GM21717 (cell line): Measurements from ENCODE around the gene NPRL2.

Source experiments
- ATAC-seq: cut with Tn5 transposase; IDR thresholded peaks from one replicate; pipeline ENCODE4 v1.9.1; 2021; ENCODE audit warnings: mild to moderate bottlenecking, moderate library complexity; ENCODE audit not compliant: unreplicated experiment

NPRL2 gene

DNA sequence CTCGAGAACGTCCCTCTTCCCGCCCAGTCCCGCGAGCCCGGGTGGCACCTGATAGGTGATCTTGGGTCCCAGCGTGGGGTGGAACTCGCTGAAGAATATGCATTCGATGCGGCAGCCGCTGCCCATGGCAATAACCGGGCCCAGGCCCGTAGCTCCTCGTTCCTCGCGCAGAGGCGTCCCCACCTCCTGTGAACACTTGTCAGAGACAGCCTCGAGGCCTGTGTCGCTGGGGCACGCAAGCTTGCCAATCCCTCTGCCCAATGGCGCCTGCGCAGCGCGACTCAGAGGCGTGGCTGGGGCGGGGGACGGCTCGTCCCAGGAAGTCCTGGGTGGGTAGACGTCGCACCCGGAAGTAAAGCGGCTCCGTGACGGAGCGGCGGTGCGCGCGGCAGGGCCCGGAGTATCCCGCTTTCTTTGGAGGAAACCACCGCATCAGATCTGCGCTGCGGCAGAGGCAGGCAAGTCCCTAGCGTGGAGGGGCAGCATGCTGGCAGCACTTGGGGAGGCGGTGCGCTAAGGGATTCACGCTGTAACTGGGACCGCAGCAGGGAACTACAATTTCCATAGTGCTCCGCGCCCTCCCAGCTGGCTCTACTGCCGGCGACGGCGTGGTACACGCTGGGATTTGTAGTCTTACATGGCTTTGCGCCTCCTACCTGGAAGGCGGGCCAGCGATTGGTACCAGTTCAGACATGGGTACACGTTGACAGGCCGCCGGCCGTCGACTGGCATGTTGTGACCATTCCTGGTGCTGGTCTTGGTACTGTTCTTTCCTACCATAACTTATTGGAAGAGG lies at the start of gene NPRL2, which contains the start of gene CYB561D2:
NPRL2 (minus strand) TSS at position 249 of the 796 bp plus-strand sequence; CDS start at position 126, 123 bp downstream.
CYB561D2 (plus strand) TSS at position 336 of the 796 bp plus-strand sequence. CDS start 572 bp downstream, outside the sequence.
- peak; percentile 75 for ATAC-seq

DNA sequence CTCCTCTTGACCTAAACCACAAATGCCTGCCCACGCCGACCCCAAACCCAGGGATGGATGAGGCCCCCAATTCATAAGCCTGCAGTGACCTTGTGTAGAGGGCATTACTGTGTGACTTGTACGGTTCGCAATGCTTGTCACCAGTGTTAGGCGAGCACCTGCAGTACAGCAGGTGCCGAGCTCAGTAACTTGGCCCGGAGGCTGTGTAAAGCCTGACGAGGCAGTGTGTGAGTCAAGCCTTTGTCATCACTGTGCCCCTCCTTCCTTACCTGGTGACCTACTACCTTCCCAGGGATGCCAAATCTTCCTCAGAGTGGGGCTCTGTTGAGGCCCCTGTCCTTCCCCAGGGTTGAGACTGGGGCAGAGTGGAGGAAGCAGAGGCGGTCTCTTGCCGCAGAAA lies 45.9 kb upstream of the NPRL2 start:
- no peak for ATAC-seq

DNA sequence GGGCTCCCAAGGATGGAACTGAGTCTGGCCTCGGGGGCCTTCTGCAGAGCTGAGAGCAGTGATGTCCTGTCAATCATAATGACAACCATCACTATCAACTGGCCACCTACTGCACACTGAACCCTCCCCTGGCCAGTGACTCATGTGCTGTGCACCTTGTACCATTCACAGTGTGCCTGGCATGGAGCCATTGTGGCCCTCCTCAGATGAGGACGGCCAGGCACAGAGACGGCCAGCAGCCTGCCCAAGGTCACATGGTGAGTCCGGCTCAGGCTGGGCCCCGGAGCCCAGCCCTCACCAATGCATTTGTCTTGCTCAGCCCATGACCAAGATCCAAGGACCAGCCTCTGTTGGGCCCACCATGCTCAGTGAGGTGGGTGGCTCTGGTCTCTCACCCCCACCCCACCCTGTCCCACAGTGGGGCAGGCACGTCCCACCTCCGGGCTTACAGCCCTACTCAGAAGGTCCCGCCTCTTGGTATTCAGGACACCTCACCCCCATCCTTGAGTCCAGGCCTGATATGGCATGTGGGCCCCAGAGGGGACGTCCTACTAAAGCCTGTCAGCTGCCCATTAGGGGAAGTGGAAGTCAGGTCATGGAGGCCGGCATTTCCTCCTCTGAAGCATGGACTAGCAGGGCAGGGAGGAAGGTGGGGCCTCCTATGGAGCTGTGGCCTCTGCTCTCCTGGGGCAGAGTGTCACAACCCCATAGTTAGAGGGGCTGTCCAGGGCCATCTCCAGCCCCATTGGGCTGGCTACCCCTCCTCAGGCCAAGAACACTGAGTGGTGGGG lies 44.7 kb upstream of the NPRL2 start:
- no peak for ATAC-seq

DNA sequence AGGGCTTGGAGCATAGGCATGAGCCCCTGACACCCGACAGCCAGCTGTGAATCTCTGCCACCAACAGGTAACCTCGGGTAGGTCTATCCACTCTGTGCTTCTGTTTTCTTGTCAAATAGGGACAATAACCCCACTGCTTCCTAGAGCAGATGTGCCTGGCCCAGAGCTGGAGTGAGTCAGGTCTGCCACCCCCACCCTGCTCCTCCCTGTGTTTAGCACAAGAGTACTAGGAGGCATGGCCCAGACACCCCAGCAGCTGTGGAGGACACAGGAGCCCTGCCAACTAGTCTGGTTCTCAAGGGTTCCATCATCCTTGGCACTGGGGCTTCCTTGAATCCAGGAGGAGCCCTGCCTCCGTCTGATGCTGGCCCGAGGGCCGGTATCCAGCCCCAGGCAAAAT lies 42.5 kb upstream of the NPRL2 start:
- ATAC-seq = no peak

DNA sequence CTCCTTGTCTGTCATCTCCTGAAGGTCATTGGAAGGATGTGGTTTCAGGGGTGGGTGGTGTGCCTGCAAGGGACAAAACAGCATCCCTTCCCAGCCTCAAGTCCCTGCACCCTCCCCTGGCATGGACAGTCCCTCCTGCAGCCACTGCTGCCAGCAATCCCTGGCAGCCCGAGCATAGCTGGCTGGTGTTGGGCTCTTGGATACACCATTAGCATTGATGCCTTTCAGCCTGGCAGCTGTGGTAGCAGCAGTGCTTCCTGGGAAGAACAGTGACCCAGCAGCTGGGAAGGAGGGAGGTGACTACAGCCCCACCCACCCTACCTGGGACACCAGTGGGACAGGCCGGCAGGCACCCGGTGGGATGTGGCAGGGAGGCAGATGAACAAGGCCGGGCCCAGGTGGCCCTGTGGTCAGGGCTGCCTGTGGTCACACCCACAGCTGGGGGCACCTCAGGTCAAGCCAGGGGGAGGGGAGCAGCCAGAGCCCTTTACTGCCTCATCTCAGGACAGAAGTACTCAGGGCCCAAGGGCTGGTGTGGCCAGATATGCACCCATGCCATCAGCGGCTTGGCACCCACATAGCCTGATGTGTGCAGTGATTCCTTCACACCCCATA lies 41.6 kb upstream of the NPRL2 start:
- ATAC-seq = no peak

DNA sequence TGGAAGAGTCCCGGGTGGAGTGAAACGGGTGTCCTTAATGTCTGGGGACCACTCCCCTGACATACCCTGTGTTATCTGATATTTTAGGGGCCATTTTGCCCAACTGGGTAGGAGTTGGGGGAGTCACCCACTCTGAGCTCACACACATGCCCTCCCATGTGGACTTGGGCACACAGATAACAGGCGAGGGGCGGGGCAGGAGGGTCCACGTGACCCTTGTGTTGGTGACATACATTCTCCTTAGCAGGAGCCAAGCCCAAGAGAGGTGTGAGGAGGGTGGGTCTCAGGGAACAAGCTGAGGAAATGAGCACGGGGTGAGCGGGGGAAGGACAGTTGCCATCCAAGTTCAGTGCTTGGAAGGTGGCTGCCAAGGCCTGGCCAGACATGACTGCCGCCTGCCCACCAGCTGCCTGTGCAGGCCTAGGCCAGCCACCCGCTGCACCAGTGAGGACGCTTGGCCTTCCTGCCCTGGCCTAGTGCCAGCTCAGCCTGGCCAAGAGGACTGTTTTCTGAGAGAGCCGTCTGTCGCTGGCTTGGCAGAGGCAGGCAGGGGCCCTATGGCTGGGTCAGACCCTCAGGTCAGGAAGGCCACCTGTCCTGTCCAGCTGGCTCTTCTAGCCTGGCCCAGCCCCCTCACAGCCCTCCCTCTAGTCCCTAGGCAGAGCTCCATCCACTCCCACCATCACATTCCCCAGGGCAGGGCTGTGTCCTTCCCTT lies 40.1 kb upstream of the NPRL2 start:
- no peak for ATAC-seq

DNA sequence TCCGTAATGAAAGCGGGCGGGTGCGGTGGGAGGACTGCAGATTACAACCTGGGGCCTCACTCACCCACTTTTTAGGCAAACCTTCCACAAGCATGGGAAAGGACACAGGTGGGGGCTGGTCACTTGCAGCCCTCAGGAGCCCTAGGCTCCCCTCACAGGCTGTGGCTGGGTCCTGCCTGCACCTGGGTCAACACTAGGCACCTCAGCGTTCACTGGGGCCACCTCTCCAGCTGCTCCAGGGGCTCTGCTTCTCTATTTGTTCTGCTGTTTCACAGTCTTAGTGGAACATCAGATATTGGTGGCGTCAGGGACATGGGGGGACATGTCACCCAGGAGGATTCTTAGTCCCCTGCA lies 38.8 kb upstream of the NPRL2 start:
- ATAC-seq = no peak

DNA sequence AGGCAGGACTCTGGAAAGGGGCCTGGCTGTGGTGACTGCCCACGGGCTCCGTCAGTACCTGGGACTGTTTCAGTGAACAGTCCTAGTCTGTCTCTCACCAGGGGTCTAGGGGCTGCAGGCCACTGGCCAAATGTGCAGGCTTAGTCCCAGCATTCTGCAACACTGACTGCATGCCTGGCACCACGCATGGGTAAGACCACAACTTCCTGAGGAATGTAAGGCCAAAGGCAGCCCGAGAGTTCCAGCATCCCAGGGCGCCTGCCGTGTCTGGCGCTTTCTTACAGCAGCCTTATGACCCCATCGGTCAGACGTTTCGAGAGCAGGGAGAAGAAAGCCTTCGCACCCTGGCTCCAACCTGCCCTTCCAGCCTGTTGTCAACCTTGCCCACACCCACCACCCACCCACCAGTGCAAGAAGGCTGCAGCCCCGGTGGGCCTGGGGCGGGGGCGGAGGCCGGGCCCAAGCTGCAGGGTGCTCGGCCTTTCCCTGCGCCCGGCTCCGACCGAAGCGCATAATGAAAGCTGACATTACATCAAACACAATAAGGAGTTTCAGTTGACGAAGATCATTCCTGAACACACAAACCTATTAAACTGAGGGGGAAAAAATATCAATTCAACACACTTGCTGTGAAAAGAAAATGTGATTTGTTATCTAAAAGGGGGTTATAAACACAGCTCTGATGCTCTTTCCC lies 38.3 kb upstream of the NPRL2 start:
- no peak for ATAC-seq

DNA sequence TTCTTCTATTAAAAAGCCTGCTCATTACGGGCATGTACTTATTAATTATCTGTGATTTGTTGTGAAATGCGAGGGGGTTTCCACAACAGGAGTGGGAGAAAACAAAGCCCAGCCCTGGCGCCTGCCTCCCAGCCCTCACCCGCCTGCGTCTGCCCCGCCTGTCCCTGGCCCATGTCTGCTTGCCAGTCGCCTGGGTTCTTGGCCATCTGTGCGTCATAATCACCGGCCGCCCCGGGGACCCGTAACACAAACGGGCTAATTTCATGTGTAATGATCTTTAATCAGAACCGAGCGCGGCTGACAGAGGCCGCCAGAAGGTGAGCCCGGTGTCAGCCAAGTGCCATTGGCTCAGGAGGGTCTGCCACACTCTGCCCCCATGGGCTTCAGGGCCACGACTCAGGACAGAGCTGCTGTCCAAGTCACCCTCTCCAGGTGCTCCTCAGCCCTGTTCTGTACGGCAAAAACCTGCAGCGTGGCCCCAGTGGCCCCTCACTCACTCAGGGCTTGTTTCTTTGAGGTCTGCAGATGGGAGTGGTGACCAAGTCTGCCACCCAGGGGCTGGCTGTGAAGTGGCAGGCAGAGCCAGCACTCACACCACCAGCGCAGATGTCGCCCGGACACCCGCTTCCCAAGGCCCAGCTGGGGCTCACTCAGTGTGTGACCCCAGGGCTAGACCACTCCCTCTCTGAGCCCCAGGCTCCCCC lies 37.6 kb upstream of the NPRL2 start:
- no peak for ATAC-seq

DNA sequence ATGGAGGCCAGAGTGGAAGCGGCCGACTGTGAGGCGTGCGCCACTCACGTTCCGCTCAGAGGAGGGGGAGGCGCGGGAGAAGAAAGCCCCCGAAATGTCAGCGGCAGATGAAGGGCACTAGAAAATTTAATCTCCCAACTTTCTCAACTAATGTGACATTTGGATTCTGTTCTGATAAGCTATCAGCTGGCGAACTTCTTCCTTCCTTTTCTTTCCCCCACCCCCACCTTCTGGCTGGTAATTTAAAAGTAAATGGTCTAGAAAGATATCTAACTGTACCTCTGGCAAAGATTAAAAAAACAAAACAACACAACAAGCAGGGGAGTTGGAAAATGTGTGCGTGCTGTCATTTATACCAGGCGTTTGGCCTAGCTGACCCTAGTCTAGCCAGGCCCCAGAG lies 35.2 kb upstream of the NPRL2 start:
- no peak for ATAC-seq

DNA sequence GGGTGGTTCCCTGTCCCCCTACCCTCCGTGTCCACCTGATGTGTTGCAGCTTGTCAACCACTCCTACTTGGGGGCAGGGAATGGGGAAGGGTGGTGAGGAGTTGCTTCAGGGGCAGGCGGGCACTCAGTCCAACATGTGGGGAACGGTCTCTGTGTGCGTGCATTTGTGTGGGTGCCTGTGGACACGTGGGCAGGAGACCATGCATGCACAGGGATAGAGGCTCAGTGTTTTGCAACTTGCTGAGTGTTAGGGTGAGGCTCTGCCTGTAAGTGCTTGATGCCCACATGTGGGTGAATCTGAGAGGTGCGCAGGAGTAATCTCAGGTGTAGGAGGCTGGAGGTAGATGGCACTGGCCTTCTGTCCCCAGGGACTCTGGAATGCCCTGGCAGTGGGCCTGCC lies 33.2 kb upstream of the NPRL2 start:
- ATAC-seq = no peak

DNA sequence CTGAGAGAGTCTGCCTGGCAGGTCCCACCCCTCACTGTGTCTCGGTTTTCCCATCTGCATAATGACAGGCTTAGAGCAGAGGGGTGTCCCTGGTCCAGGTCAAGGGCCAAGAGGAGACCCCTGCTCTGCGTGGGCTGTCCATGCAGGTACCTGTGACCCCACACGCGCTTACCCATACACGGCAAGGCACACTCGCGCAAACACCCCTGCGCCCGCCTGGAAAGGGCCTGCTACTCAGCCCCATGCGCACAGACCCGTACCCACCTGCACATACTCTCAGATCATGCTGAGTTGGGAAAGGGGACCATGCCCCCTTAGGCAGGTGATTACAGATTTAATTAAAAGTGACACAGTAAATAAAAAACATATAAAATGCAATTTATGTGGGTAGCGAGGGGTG lies 32.1 kb upstream of the NPRL2 start:
- ATAC-seq = no peak

DNA sequence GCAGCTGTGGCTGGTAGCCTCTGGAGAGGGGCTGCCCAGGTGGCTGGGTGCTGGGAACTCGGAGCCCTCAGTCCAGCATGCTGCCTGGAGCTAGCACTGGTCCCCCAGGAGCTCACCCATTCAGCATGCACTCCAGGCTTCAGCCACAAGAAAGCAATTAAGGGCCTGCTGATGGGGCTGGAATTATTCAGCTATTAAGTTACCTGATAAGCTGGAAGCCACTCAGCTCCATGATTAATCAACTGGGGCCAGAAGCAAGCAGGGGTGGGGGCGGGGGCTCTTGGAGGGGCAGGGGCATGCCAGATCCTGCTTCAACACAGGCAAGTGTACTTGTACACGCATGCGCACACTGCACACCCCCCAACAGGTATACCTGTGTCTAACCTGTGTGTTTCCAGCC lies 30.8 kb upstream of the NPRL2 start:
- ATAC-seq = no peak

DNA sequence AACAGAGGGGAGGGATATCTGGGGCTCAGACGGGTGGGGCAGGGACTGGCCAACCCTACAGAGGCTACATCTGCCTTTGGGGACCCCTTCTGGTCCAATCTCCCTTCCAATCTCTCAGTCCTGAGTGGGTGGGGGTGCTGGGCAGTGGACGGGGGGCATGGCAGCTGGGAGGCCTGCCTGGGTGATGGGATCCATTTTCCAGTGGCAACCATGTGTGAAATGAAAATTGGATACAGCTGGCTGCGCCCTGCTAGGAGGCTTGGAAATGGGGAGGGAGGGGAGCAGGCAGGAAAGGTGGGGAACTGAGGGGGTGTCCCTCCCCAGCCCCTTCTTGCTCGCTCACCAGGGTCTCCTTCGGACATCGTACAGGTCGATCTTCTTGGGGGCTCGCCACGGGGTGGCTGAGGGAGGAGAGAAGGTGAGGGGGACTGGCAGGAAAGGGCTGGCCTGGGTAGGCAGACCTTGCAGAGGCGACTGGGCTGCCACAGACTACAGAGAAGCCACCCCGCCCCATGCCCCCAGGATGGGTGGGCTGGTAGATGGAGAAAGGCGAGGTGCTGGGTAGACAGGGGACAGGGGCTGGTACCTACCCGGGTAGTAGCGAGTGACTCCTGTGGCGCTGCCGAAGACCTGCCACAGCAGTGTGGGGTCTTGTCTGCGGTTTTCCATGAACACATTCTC lies 30.0 kb upstream of the NPRL2 start:
- ATAC-seq = no peak

DNA sequence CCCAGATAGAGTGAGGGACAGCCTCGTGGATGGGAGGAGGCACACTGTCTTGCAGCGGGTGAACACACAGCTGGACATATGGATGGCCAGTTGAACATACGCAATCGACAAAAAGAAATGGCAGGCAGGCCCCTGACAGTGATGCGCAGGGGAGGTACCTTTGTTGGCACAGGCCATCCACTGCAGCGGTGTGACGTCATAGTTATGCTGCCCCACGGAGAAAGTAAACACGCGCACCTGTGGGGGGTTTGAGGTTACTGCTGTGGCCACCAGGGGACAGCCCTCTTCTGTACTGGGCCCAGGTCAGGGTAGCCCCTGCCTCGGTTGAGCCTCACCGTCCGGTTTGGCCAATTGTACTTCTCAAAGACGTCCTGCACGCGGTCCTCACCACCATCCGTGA lies 28.2 kb upstream of the NPRL2 start:
- no peak for ATAC-seq

DNA sequence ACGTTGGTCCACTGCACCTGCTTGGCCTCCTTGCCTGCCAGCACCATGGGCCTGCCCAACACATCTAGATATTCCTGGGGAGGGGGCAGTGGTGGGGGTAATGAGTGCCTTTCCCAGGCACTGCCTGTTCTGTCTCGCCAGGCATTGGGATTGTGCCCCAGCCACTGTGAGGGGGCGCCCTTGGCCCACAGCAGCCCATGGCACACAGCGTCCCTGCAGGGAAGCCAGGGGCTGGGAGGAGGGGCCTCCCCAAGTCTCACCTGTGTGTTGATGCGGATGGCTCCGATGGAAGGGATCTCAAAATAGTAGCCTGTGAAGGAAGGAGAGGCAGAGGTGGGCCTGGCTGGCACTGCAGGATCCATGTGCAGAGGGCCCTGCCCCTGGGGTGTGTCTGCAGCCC lies 27.4 kb upstream of the NPRL2 start:
- ATAC-seq = no peak

DNA sequence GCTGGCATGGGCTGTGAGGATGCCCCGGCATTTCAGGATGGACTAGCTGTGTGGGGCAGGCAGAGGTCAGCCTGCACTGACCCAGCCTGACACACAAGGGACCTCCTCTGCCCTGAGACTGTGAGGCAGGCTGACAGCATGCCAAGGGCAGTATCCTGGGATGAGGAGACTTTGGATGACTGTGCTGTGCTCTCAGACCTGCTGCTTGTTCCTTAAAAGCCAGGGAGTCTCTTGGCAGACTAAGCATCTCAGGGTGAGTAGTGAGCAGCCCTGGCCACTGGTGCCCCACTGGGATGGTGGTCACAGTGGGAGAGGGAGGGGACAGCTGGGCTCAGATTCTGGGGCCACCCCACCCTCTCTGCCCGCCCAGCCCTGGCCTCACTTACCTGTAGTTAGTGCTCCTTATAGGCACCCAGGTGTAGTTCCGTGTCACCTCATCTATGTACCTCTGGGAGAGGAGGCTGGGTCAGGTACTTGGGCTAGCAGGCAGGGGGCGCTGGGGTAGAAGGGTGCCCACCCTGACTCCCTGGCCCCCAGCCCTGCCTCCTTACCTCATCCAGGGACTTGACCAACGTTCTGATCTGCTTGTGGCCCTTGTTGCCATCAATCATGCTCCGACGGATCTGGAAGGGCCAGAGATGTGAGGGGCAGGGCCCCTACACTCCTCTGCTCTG lies 24.8 kb upstream of the NPRL2 start:
- ATAC-seq = no peak

DNA sequence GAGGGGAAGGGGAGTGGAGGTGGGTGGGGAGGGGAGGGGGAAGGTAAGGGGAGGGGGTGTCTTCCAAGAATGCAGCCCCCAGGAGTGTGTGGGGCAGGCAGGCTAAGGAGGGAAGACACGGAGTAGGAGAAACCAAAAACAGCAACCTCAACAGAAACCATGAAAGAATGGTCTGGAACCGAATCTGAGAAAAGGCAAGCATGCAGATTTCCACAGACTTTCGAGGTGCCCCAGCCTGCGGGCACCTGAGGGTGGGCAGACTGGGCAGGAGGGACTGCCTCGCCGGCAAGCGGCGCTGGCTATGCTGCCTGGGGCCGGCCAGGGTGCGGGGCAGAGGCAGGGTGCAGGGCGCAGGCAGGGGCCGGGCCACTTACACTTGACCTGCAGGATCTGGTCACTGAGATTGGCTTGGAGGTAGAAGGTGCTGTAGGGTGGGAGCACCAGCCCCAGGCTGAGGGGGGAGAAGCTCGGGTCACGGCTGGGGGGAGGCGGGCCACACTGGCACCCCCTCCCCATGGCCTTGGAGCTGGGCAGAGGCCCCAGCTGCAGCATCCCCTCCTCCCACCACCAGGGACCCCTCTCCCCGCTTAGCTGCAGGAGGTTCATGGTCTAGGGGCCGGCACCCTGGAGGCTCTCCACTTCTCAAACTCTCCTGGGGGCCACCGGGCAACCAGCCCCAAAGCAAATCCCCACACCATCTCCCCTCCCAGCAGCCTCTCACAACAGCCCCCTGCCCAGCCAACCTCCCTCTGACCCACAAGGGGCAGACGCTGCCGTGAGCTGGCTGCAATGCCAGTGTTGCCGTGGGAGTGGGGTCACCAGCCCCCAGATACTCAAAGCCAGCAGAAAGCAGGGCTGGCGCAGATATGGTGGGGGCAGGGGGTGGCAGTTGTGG lies 24.0 kb upstream of the NPRL2 start:
- ATAC-seq = no peak
